Endothelial cell of umbilical vein (primary cell): ENCODE results near the gene SKA3. TPM values are rescaled to one million over a fixed set of nuclear protein-coding genes. Genes with fewer than 3 reads are reported as not detected.

Experiments
- BruUV-seq: library from RNA; stranded (reverse); fragments of 400-500 nt; replicated peaks from 2 replicates; lab custom pipeline; 2021; lab: Mats Ljungman, UMichigan
- CTCF ChIA-PET: fragments of 300-600, 350-600 bp; sonication (Branson Sonifier 250); formaldehyde crosslinking; loops from one replicate; lab custom pipeline; 2021; ENCODE audit warnings: antibody characterized with exemption, inconsistent platforms; lab: Charles Lee
- POLR2A ChIA-PET: fragments of 300-600, 350-600 bp; sonication (Branson Sonifier 250); formaldehyde crosslinking; loops from one replicate; lab custom pipeline; 2021; ENCODE audit warnings: antibody characterized with exemption, inconsistent platforms; lab: Charles Lee
- DNase-seq: peaks from one replicate; pipeline ENCODE4 v3.0.0-alpha.2; 2011; ENCODE audit warnings: low read depth, low spot score
- FAIRE-seq: peaks from 2 replicates; lab custom pipeline; 2011; peaks lifted over from hg19 to GRCh38; lab: Jason Lieb, UNC
- H2AFZ ChIP-seq: 2 replicates; pipeline ENCODE4 v1.6.0; 2012; ENCODE audit warnings: low read depth, low read length, control low read depth, inconsistent platforms
- H3K27ac ChIP-seq: 2 replicates; pipeline ENCODE4 v1.5.1; 2011; ENCODE audit warnings: low read depth, mild to moderate bottlenecking, control low read depth, low read length, moderate library complexity; ENCODE audit not compliant: insufficient read depth
- H3K27me3 ChIP-seq, 2 experiments: 2 replicates each; pipeline versions ENCODE4 v1.6.0 to v1.6.1; 2011; ENCODE audit warnings: low read length in 2 of 2, mixed read lengths in 1 of 2; ENCODE audit not compliant: control insufficient read depth in 2 of 2, insufficient read depth in 2 of 2
- H3K36me3 ChIP-seq, 2 experiments: 2 replicates in 1 of 2; 3 replicates in 1 of 2; pipeline ENCODE4 v1.5.1; 2011; ENCODE audit warnings: low read length in 2 of 2, mild to moderate bottlenecking in 1 of 2, moderate library complexity in 1 of 2; ENCODE audit not compliant: control insufficient read depth in 2 of 2, insufficient read depth in 2 of 2; ENCODE audit errors: extremely low read depth in 1 of 2
- H3K4me1 ChIP-seq: 3 replicates; pipeline ENCODE4 v1.5.1; 2011; ENCODE audit warnings: mild to moderate bottlenecking, low read length; ENCODE audit not compliant: control insufficient read depth, insufficient read depth; ENCODE audit errors: extremely low read depth
- H3K4me2 ChIP-seq: 2 replicates; pipeline ENCODE4 v1.6.1; 2011; ENCODE audit warnings: low read length, control low read depth, mixed read lengths; ENCODE audit not compliant: insufficient read depth
- H3K4me3 ChIP-seq, 3 experiments: fragments of 200-600 bp in 1 of 3; sonication (generic), shearing (Covaris generic) in 1 of 3; replicated peaks in 1 of 3; 2 replicates each; pipeline ENCODE4 v1.5.1; 2011 to 2016; ENCODE audit warnings: control low read depth in 3 of 3, low read length in 3 of 3, mild to moderate bottlenecking in 2 of 3, inconsistent platforms in 1 of 3, low read depth in 1 of 3, moderate library complexity in 1 of 3; ENCODE audit not compliant: insufficient read depth in 1 of 3
- H3K79me2 ChIP-seq: 2 replicates; pipeline ENCODE4 v1.6.0; 2012; ENCODE audit warnings: low read length, inconsistent platforms; ENCODE audit not compliant: control insufficient read depth, insufficient read depth
- H3K9ac ChIP-seq: replicated peaks from 2 replicates; pipeline ENCODE3; 2011; ENCODE audit warnings: low read length, control low read depth; ENCODE audit not compliant: insufficient read depth; ENCODE audit errors: extremely low read depth
- H3K9me1 ChIP-seq: replicated peaks from 3 replicates; pipeline ENCODE4 v1.6.0; 2011; ENCODE audit warnings: mild to moderate bottlenecking, low read length; ENCODE audit not compliant: control insufficient read depth, insufficient read depth; ENCODE audit errors: extremely low read depth
- H3K9me3 ChIP-seq: replicated peaks from 2 replicates; pipeline ENCODE4 v1.5.1; 2012; ENCODE audit warnings: low read length, inconsistent platforms; ENCODE audit not compliant: control insufficient read depth, insufficient read depth
- H4K20me1 ChIP-seq: replicated peaks from 2 replicates; pipeline ENCODE3; 2011; ENCODE audit warnings: mild to moderate bottlenecking, low read length; ENCODE audit not compliant: control insufficient read depth, insufficient read depth; ENCODE audit errors: extremely low read depth
- EZH2 ChIP-seq: IDR thresholded peaks from 2 replicates; pipeline ENCODE4 v1.6.1; 2012; ENCODE audit warnings: borderline replicate concordance, low read depth, mild to moderate bottlenecking, moderate library complexity, low read length, inconsistent platforms; ENCODE audit not compliant: severe bottlenecking
- FOS ChIP-seq: IDR thresholded peaks from 2 replicates; pipeline ENCODE4 v1.6.1; 2011; ENCODE audit warnings: mild to moderate bottlenecking, low read length, moderate library complexity, borderline replicate concordance; ENCODE audit not compliant: insufficient read depth
- GATA2 ChIP-seq: IDR thresholded peaks from 2 replicates; pipeline ENCODE4 v1.7.0; 2011; ENCODE audit warnings: low read depth, mild to moderate bottlenecking, moderate library complexity, mixed read lengths, low read length; ENCODE audit not compliant: insufficient read length, insufficient read depth
- JUN ChIP-seq: IDR thresholded peaks from 2 replicates; pipeline ENCODE4 v1.6.1; 2011; ENCODE audit warnings: borderline replicate concordance, low read depth; ENCODE audit not compliant: insufficient read length, insufficient read depth
- MYC ChIP-seq: IDR thresholded peaks from one replicate; pipeline ENCODE4 v1.6.1; 2011; ENCODE audit warnings: mild to moderate bottlenecking, low read depth, low read length
- POLR2A ChIP-seq: IDR thresholded peaks from 2 replicates; pipeline ENCODE4 v1.6.1; 2012; ENCODE audit warnings: low read depth, mild to moderate bottlenecking, control low read depth, low read length
- POLR2AphosphoS5 ChIP-seq: IDR thresholded peaks from 2 replicates; pipeline ENCODE4 v1.6.1; 2012; ENCODE audit warnings: low read depth, mild to moderate bottlenecking, control low read depth, low read length, moderate library complexity; ENCODE audit not compliant: insufficient read depth
- dilution Hi-C: fragments of 300-500 bp; cut with MboI; formaldehyde crosslinking; loops from one replicate; pipeline ENCODE4 v1.15.0; 2019; ENCODE audit warnings: low sequenced_read_pairs; ENCODE audit not compliant: extremely low pct_ligation_motif_present
- intact Hi-C: fragments of 100-400 bp; cut with micrococcal nuclease; formaldehyde crosslinking; loops from one replicate; pipeline ENCODE4 v1.10.0; 2022
- polyA plus RNA-seq, 4 experiments: library from polyadenylated mRNA; depleted of rRNA in 3 of 4; stranded (reverse) in 3 of 4; unstranded in 1 of 4; fragments of >200 nt; gene quantifications; 2 replicates each; pipeline versions ENCODE4 v1.2.1 to v1.2.3, GENCODE V29; 2011 to 2012; ENCODE audit warnings: missing spikeins in 1 of 4
- total RNA-seq: library from RNA; stranded (reverse); gene quantifications from 2 replicates; pipeline ENCODE4 v1.2.3, GENCODE V29; 2021
- TF ChIP-seq, protein P1 (sequence below), 2 donors: IDR thresholded peaks; 1 replicate in 1 of 2; 2 replicates in 1 of 2; pipeline ENCODE4 v1.5.1; 2011; ENCODE audit warnings: low read length in 2 of 2, mild to moderate bottlenecking in 2 of 2, moderate library complexity in 2 of 2, control low read depth in 1 of 2, inconsistent platforms in 1 of 2, low read depth in 1 of 2; ENCODE audit not compliant: insufficient read depth in 1 of 2; ENCODE audit errors: extremely low read depth in 1 of 2
- TF ChIP-seq, protein P2 (sequence below): IDR thresholded peaks from 2 replicates; pipeline ENCODE4 v1.6.1; 2011; ENCODE audit not compliant: insufficient read depth, insufficient read length

SKA3 gene
- total and polyA plus RNA-seq, 2 donors (not counting 3 experiments of a cell fraction or from before 2014, with no cell fraction given) = 9.4 to 28.7 TPM

DNA sequence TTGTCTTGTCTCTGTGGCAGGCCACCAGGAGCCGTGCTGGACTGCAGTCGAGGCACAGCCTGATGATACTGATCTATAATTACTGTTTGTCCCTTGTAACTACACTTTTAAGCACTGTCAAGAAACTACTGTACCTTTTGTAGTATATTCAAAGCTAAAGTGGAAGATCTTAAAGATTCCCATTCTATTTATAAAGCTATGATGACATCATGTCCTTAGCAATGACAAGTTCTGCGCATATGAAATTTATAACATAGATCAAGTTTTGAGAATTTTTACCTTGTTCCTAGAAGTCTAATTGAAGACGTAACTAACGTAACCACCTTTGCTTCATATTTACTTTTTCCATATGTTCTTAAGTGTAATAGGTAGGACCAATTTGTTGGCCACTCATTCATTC lies 58.2 kb downstream of the SKA3 start:
- H2AFZ ChIP-seq = no peak overlapping the region
- intact Hi-C loops = no loop called here
- no peaks in the 10 kb centered on the region for H3K4me1 ChIP-seq
- DNase-seq (no peak), FAIRE-seq (no peak)
- no peak overlapping the region for H3K4me2 ChIP-seq
- H3K9me1 ChIP-seq = no peaks in the 10 kb centered on the region
- no peaks in the 10 kb centered on the region for H3K36me3 ChIP-seq
- H3K79me2 ChIP-seq = no peaks in the 10 kb centered on the region
- BruUV-seq = no TSS peak
- CTCF ChIA-PET = interaction anchor here (1.6 kb wide), 1 partner anchor 15 kb away, joined by 4 read pairs; no protein-coding TSS in a partner anchor
- H3K9me3 ChIP-seq = no peaks in the 10 kb centered on the region
- no peak overlapping the region for H3K4me3 ChIP-seq
- no peaks in the 10 kb centered on the region for H3K27me3 ChIP-seq
- dilution Hi-C loops = no loop called here
- H4K20me1 ChIP-seq = no peaks in the 10 kb centered on the region
- H3K9ac ChIP-seq = no peak overlapping the region
- no peak for TF ChIP-seq JUN
- TF ChIP-seq, protein P1, sequence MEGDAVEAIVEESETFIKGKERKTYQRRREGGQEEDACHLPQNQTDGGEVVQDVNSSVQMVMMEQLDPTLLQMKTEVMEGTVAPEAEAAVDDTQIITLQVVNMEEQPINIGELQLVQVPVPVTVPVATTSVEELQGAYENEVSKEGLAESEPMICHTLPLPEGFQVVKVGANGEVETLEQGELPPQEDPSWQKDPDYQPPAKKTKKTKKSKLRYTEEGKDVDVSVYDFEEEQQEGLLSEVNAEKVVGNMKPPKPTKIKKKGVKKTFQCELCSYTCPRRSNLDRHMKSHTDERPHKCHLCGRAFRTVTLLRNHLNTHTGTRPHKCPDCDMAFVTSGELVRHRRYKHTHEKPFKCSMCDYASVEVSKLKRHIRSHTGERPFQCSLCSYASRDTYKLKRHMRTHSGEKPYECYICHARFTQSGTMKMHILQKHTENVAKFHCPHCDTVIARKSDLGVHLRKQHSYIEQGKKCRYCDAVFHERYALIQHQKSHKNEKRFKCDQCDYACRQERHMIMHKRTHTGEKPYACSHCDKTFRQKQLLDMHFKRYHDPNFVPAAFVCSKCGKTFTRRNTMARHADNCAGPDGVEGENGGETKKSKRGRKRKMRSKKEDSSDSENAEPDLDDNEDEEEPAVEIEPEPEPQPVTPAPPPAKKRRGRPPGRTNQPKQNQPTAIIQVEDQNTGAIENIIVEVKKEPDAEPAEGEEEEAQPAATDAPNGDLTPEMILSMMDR (IDR thresholded peaks at IDR 0.05; ENCODE audit: extremely low read depth in 1 of 2, insufficient read depth in 1 of 2, low read depth in 1 of 2, low read length in 2 of 2) = no peak
- no peak for TF ChIP-seq MYC
- no peak overlapping the region for H3K27ac ChIP-seq
- POLR2A ChIA-PET = no interaction called here

DNA sequence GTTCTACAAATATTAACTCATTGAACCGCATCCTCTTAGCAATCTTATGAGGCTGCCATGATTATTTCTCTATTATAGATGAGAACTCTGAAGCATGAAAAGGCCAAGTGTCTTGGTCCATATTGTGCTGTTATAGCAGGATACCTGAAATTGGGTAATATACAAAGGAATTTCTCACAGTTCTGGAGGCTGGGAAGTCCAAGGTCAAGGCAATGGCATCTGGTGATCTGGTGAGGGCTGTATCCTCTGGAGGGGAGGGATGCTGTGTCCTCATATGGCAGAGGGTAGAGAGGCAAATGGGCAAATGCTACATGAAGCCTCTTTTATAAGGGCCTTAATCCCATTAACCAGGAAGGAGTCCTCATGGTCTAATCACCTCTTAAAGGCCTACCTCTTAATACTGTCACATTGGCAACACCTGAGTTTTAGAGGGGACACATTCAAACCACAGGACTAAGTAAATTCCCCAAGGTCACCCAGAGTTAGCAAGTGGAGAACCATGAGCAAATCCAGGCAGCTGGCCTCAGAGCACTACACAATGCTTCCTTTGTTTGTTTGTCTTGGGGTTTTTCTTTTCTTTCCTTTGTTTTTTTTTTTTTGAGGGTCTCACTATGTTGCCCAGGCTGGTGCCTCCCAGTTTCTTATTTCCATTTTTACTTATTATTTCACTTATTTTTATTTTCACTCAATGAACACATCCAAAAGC lies 59.1 kb downstream of the SKA3 start:
- Histone ChIP-seq H3K4me3 (no peak overlapping the region), H3K9ac (no peak overlapping the region), H2AFZ (no peak overlapping the region), H3K9me3 (no peaks in the 10 kb centered on the region), H3K36me3 (no peaks in the 10 kb centered on the region), H3K27me3 (no peaks in the 10 kb centered on the region), H4K20me1 (no peaks in the 10 kb centered on the region), H3K79me2 (no peaks in the 10 kb centered on the region), H3K4me2 (no peak overlapping the region), H3K27ac (no peak overlapping the region), H3K9me1 (no peaks in the 10 kb centered on the region), H3K4me1 (no peaks in the 10 kb centered on the region)
- intact Hi-C loops = no loop called here
- TF ChIP-seq JUN (no peak), FOS (no peak), GATA2 (no peak), POLR2AphosphoS5 (no peak), EZH2 (no peak), POLR2A (no peak), MYC (no peak)
- TF ChIP-seq, protein P1 (IDR thresholded peaks at IDR 0.05; ENCODE audit: extremely low read depth in 1 of 2, insufficient read depth in 1 of 2, low read depth in 1 of 2, low read length in 2 of 2) = no peak
- TF ChIP-seq, protein P2, sequence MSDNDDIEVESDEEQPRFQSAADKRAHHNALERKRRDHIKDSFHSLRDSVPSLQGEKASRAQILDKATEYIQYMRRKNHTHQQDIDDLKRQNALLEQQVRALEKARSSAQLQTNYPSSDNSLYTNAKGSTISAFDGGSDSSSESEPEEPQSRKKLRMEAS = no peak
- POLR2A ChIA-PET = no interaction called here
- dilution Hi-C loops = no loop called here
- BruUV-seq = no TSS peak
- FAIRE-seq = no peak
- DNase-seq = no peak
- CTCF ChIA-PET = no interaction called here
